ENCODE results near the gene ANKRD66.
A peak's percentile ranks its signal among the peaks of the same experiment; 100 is the strongest.

ANKRD66 gene

DNA sequence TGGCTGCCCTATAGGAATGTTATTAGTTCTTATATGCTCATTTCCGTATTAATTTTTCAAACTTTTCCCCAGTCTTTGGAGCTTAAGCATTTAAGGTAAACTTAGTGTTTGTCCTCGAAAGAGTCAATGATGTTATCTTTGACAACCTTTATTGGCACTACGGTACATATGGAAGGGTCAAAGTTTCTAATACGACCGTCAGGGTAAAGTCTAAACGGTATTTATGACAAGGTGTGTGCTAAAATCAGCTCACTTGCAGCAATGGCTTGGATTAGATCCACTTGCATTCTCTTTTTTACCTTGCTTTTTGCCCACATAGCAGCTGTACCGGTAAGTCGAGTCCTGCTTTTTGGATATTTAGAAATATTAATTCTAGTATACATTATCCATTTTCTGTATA, 46.4 kb downstream of the ANKRD66 start, which contains the start of gene MEP1A:
MEP1A (plus strand) TSS at position 252 of the 400 bp plus-strand sequence; CDS start at position 262, 10 bp downstream.
- no peaks in the 10 kb centered on the region for H3K27me3 ChIP-seq
- H3K9ac ChIP-seq, result no peak within 1 kb of the TSS
- H3K27ac ChIP-seq, result no peak within 1 kb of the TSS
- no peaks in the 10 kb centered on the region for H3K36me3 ChIP-seq
- no peaks in the 10 kb centered on the region for H4K20me1 ChIP-seq
- H3K4me3 ChIP-seq, result no peak within 1 kb of the TSS
- no peak for TF ChIP-seq Cebpa-rat (IDR thresholded peaks at IDR 0.05)
- peaks cover 0 to 5% (median 0%) of the 10 kb centered on the region in 10 experiments; a peak in 1 of 20 replicates for H3K4me1 ChIP-seq
- H3K9me3 ChIP-seq (replicated peaks in 1 of 11), result no peaks in the 10 kb centered on the region
- H3K4me2 ChIP-seq, result no peak within 1 kb of the TSS

- Histone ChIP-seq H3K9ac (no peak overlapping the region), H3K27me3 (no peaks in the 10 kb centered on the region), H3K4me3 (no peak overlapping the region), H3K27ac (no peak overlapping the region), H3K4me2 (no peak overlapping the region), H3K4me1 (peaks cover 0 to 5% (median 0%) of the 10 kb centered on the region in 10 experiments; a peak in 1 of 20 replicates), H3K9me3 (replicated peaks in 1 of 11) (no peaks in the 10 kb centered on the region), H3K36me3 (no peaks in the 10 kb centered on the region), H4K20me1 (no peaks in the 10 kb centered on the region)
- no peak for TF ChIP-seq Cebpa-rat (IDR thresholded peaks at IDR 0.05)
Measured at GRCh38 chr6:46794068-46794467, 47.3 kb downstream of the ANKRD66 start.

GRCh38 chr6:46795816-46796215, 49.1 kb downstream of the ANKRD66 start:
- no peaks in the 10 kb centered on the region for H3K9me3 ChIP-seq (replicated peaks in 1 of 11)
- no peak overlapping the region for H3K4me2 ChIP-seq
- H4K20me1 ChIP-seq, result no peaks in the 10 kb centered on the region
- no peak overlapping the region for H3K4me3 ChIP-seq
- no peaks in the 10 kb centered on the region for H3K36me3 ChIP-seq
- H3K4me1 ChIP-seq, result peaks cover 0 to 5% (median 0%) of the 10 kb centered on the region in 10 experiments; a peak in 1 of 20 replicates
- H3K9ac ChIP-seq, result no peak overlapping the region
- H3K27ac ChIP-seq, result no peak overlapping the region
- H3K27me3 ChIP-seq, result no peaks in the 10 kb centered on the region
- TF ChIP-seq Cebpa-rat (IDR thresholded peaks at IDR 0.05), result no peak

- Histone ChIP-seq H4K20me1 (no peaks in the 10 kb centered on the region), H3K4me3 (no peak overlapping the region), H3K9ac (no peak overlapping the region), H3K9me3 (replicated peaks in 1 of 11) (no peaks in the 10 kb centered on the region), H3K4me1 (peaks cover 0 to 5% (median 0%) of the 10 kb centered on the region in 10 experiments; a peak in 1 of 20 replicates), H3K4me2 (peak overlapping the region in 1 of 11 experiments; percentile 10; a peak in 1 of 22 replicates), H3K27me3 (no peaks in the 10 kb centered on the region), H3K27ac (no peak overlapping the region), H3K36me3 (no peaks in the 10 kb centered on the region)
- no peak for TF ChIP-seq Cebpa-rat (IDR thresholded peaks at IDR 0.05)
Measured at GRCh38 chr6:46796848-46797580, 50.3 kb downstream of the ANKRD66 start.

DNA sequence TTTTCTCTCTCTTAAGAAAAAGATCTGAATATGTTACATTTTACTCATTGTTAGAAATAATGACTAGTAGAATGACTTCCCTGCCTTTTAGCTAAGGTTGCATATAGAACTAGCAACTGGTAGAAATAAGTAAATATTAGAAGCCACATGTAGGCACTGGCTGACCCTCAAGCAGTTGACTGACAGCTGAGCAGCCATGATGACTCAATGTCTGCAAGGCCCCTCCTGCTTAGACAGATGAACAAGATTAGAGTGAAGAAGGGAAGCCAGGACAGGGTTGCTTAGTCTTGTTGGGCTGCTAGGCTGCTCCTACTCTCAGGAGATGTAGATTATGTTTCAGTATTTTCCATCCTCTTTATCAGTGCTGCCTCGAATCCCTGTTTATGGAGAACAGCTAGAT, 52.9 kb downstream of the ANKRD66 start:
- no peak for TF ChIP-seq Cebpa-rat (IDR thresholded peaks at IDR 0.05)
- Histone ChIP-seq H3K4me3 (no peak overlapping the region), H3K9ac (no peak overlapping the region), H3K27ac (no peak overlapping the region), H3K27me3 (no peaks in the 10 kb centered on the region), H3K36me3 (no peaks in the 10 kb centered on the region), H3K4me1 (peaks cover 0 to 5% (median 0%) of the 10 kb centered on the region in 10 experiments; a peak in 1 of 20 replicates), H3K9me3 (replicated peaks in 1 of 11) (no peaks in the 10 kb centered on the region), H3K4me2 (no peak overlapping the region), H4K20me1 (no peaks in the 10 kb centered on the region)

- no peak overlapping the region for H3K4me3 ChIP-seq
- H3K4me1 ChIP-seq, result peaks cover 0 to 5% (median 0%) of the 10 kb centered on the region in 10 experiments; a peak in 1 of 20 replicates
- H3K27me3 ChIP-seq, result no peaks in the 10 kb centered on the region
Measured at GRCh38 chr6:46808806-46809205, 62.1 kb downstream of the ANKRD66 start.

More at GRCh38 chr6:46808806-46809205, 62.1 kb downstream of the ANKRD66 start:
- TF ChIP-seq Cebpa-rat (IDR thresholded peaks at IDR 0.05), result no peak
- H3K9me3 ChIP-seq (replicated peaks in 1 of 11), result peaks cover 0 to 7% (median 0%) of the 10 kb centered on the region in 11 experiments; a peak in 1 of 22 replicates
- H3K27ac ChIP-seq, result no peak overlapping the region
- peak overlapping the region in 2 of 11 experiments; percentile 9 to 54; a peak in 3 of 22 replicates for H3K4me2 ChIP-seq
- H3K36me3 ChIP-seq, result no peaks in the 10 kb centered on the region
- no peaks in the 10 kb centered on the region for H4K20me1 ChIP-seq
- no peak overlapping the region for H3K9ac ChIP-seq
